ENCODE results near the gene OCRL. TPM values are rescaled to one million over a fixed set of nuclear protein-coding genes. Genes with fewer than 3 reads are reported as not detected.

The OCRL gene
- total RNA-seq, 1 experiment from 2014 or later = 53.7 TPM

DNA sequence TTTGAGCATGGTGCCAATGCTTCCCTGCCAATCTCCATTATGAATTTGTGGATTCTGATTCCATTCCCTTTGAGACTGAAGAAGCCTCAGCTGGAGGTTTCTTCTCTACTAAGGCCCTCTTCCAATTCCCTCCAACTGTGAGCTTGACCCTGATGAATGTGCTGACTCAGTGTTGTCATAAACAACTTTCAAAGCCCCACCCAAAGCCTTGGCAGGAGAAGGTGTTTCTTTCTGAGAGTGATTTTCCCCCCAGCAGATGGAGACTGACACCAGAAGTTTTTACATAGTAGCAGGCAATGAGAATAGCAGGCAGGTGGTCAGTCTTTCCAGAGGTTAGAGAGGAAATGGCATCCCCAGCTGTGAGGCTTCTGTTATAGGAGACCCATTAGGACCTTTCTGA is 53.1 kb downstream of the OCRL start:
- ChIA-PET POLR2A (no interaction called here), CTCF (interaction anchor here (1.2 kb wide), 1 partner anchor 8 kb away, joined by 3 read pairs; no protein-coding TSS in a partner anchor)
- Histone ChIP-seq H3K27me3 (ENCODE audit: control insufficient read depth, insufficient read depth, low read length) (no peaks in the 10 kb centered on the region), H3K4me1 (ENCODE audit: control insufficient read depth, insufficient read depth, low read length) (no peaks in the 10 kb centered on the region), H3K36me3 (ENCODE audit: control insufficient read depth, insufficient read depth, low read length) (peaks cover 2% of the 10 kb centered on the region), H3K9me3 (ENCODE audit: control insufficient read depth, insufficient read depth, low read depth, low read length) (no peaks in the 10 kb centered on the region), H3K27ac (ENCODE audit: low read length) (no peak overlapping the region), H3K4me3 (ENCODE audit: low read depth in 2 of 2, low read length in 2 of 2) (no peak overlapping the region)
- intact Hi-C loops (cut with micrococcal nuclease; ENCODE audit: unreplicated experiment) = no loop called here
- TF ChIP-seq, protein P1, sequence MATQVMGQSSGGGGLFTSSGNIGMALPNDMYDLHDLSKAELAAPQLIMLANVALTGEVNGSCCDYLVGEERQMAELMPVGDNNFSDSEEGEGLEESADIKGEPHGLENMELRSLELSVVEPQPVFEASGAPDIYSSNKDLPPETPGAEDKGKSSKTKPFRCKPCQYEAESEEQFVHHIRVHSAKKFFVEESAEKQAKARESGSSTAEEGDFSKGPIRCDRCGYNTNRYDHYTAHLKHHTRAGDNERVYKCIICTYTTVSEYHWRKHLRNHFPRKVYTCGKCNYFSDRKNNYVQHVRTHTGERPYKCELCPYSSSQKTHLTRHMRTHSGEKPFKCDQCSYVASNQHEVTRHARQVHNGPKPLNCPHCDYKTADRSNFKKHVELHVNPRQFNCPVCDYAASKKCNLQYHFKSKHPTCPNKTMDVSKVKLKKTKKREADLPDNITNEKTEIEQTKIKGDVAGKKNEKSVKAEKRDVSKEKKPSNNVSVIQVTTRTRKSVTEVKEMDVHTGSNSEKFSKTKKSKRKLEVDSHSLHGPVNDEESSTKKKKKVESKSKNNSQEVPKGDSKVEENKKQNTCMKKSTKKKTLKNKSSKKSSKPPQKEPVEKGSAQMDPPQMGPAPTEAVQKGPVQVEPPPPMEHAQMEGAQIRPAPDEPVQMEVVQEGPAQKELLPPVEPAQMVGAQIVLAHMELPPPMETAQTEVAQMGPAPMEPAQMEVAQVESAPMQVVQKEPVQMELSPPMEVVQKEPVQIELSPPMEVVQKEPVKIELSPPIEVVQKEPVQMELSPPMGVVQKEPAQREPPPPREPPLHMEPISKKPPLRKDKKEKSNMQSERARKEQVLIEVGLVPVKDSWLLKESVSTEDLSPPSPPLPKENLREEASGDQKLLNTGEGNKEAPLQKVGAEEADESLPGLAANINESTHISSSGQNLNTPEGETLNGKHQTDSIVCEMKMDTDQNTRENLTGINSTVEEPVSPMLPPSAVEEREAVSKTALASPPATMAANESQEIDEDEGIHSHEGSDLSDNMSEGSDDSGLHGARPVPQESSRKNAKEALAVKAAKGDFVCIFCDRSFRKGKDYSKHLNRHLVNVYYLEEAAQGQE (IDR thresholded peaks at IDR 0.05; ENCODE audit: insufficient read depth in 1 of 2, low read depth in 2 of 2, low read length in 1 of 2) = no peak
- TF ChIP-seq SIN3A (IDR thresholded peaks at IDR 0.05; ENCODE audit: borderline replicate concordance, insufficient read depth, low read depth, low read length) (no peak), POLR2AphosphoS5 (IDR thresholded peaks at IDR 0.05; ENCODE audit: low read depth, low read length) (no peak), TCF7L2 (IDR thresholded peaks at IDR 0.05; ENCODE audit: low read depth, low read length) (no peak)
- TF ChIP-seq, protein P2, sequence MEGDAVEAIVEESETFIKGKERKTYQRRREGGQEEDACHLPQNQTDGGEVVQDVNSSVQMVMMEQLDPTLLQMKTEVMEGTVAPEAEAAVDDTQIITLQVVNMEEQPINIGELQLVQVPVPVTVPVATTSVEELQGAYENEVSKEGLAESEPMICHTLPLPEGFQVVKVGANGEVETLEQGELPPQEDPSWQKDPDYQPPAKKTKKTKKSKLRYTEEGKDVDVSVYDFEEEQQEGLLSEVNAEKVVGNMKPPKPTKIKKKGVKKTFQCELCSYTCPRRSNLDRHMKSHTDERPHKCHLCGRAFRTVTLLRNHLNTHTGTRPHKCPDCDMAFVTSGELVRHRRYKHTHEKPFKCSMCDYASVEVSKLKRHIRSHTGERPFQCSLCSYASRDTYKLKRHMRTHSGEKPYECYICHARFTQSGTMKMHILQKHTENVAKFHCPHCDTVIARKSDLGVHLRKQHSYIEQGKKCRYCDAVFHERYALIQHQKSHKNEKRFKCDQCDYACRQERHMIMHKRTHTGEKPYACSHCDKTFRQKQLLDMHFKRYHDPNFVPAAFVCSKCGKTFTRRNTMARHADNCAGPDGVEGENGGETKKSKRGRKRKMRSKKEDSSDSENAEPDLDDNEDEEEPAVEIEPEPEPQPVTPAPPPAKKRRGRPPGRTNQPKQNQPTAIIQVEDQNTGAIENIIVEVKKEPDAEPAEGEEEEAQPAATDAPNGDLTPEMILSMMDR (IDR thresholded peaks at IDR 0.05) = no peak
- in situ Hi-C loops (cut with HindIII; ENCODE audit: low pct_unique_long_range_greater_than_20kb, low sequenced_read_pairs) = no loop called here
- no TSS peak for BruUV-seq (replicated peaks)
- ATAC-seq = no peak
- no peak for DNase-seq (ENCODE audit: low read depth, low spot score)

DNA sequence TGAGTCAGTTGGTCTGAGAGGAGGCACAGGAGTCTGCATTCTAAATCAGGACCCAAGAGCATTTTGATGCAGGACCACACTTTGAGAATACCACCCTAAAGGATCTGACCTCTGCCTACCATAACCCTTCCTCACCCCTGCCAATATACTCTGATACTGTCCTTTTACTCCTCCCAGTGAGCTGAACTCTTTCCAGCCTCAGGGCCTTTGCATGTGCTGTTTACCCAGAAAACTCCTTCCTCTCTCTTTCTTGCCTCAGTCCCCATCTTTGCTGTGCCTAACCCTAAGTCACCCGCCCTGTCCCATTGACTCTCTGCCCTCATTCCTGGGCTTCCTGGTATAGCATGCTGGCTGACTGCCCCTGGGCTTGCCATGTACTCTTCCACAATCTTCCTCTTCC is 54.7 kb downstream of the OCRL start:
- CTCF ChIA-PET = interaction anchor here (0.6 kb wide), 1 partner anchor 42 kb away, joined by 4 read pairs; no protein-coding TSS in a partner anchor
- intact Hi-C loops (cut with micrococcal nuclease; ENCODE audit: unreplicated experiment) = no loop called here

More for the DNA sequence above, 54.7 kb downstream of the OCRL start:
- POLR2A ChIA-PET = no interaction called here
- peaks cover 2% of the 10 kb centered on the region for H3K36me3 ChIP-seq (ENCODE audit: control insufficient read depth, insufficient read depth, low read length)
- no peak overlapping the region for H3K4me3 ChIP-seq (ENCODE audit: low read depth in 2 of 2, low read length in 2 of 2)
- H3K27me3 ChIP-seq (ENCODE audit: control insufficient read depth, insufficient read depth, low read length) = no peaks in the 10 kb centered on the region
- no peaks in the 10 kb centered on the region for H3K4me1 ChIP-seq (ENCODE audit: control insufficient read depth, insufficient read depth, low read length)
- H3K27ac ChIP-seq (ENCODE audit: low read length) = no peak overlapping the region
- TF ChIP-seq TCF7L2 (IDR thresholded peaks at IDR 0.05; ENCODE audit: low read depth, low read length) (no peak), SIN3A (IDR thresholded peaks at IDR 0.05; ENCODE audit: borderline replicate concordance, insufficient read depth, low read depth, low read length) (no peak), POLR2AphosphoS5 (IDR thresholded peaks at IDR 0.05; ENCODE audit: low read depth, low read length) (no peak)
- TF ChIP-seq, protein P2 (IDR thresholded peaks at IDR 0.05) = no peak
- TF ChIP-seq, protein P1 (IDR thresholded peaks at IDR 0.05; ENCODE audit: insufficient read depth in 1 of 2, low read depth in 2 of 2, low read length in 1 of 2) = no peak
- BruUV-seq (replicated peaks) = no TSS peak
- H3K9me3 ChIP-seq (ENCODE audit: control insufficient read depth, insufficient read depth, low read depth, low read length) = no peaks in the 10 kb centered on the region
- ATAC-seq = no peak
- DNase-seq (ENCODE audit: low read depth, low spot score) = no peak
- in situ Hi-C loops (cut with HindIII; ENCODE audit: low pct_unique_long_range_greater_than_20kb, low sequenced_read_pairs) = no loop called here

Data from Panc1 (cell line).